Lung (tissue), 12 donors: ENCODE measurements around the gene KRR1. TPM values are rescaled to one million over a fixed set of nuclear protein-coding genes. Genes with fewer than 3 reads are reported as not detected.

Source experiments
- ATAC-seq: fragments of 200-7000 bp; cut with Tn5 transposase; one replicate; pipeline ENCODE4 v1.9.1; 2020; ENCODE audit warnings: moderate number of reproducible peaks; ENCODE audit not compliant: insufficient read depth, low FRiP score
- DNase-seq, 3 donors: peaks; one replicate each; pipeline ENCODE4 v3.0.0-alpha.2; 2013 to 2017
- H3K27ac ChIP-seq, 2 donors: one replicate each; pipeline ENCODE4 v1.5.1; 2013; ENCODE audit warnings: mild to moderate bottlenecking in 2 of 2, moderate library complexity in 2 of 2, control low read depth in 1 of 2, inconsistent platforms in 1 of 2, low read depth in 1 of 2, low read length in 1 of 2
- H3K27me3 ChIP-seq, 3 donors: one replicate each; pipeline ENCODE4 v1.5.1; 2013; ENCODE audit warnings: low read length in 2 of 3; ENCODE audit not compliant: control insufficient read depth in 3 of 3, insufficient read depth in 3 of 3
- H3K36me3 ChIP-seq, 4 donors: one replicate each; pipeline ENCODE4 v1.5.1; 2013; ENCODE audit warnings: low read length in 4 of 4, mild to moderate bottlenecking in 1 of 4, moderate library complexity in 1 of 4; ENCODE audit not compliant: control insufficient read depth in 4 of 4, insufficient read depth in 4 of 4
- H3K4me1 ChIP-seq, 5 donors: one replicate each; pipeline ENCODE4 v1.5.1; 2013; ENCODE audit warnings: low read length in 5 of 5, mild to moderate bottlenecking in 2 of 5, moderate library complexity in 1 of 5; ENCODE audit not compliant: control insufficient read depth in 5 of 5, insufficient read depth in 5 of 5
- H3K4me3 ChIP-seq: one replicate; pipeline ENCODE4 v1.5.1; 2013; ENCODE audit warnings: mild to moderate bottlenecking, control low read depth, moderate library complexity
- H3K9ac ChIP-seq, 2 donors: one replicate each; pipeline ENCODE4 v1.5.1; 2013; ENCODE audit warnings: low read length in 2 of 2, control low read depth in 1 of 2; ENCODE audit not compliant: insufficient read depth in 1 of 2
- H3K9me3 ChIP-seq, 4 donors: one replicate each; pipeline ENCODE4 v1.5.1; 2013; ENCODE audit warnings: low read length in 3 of 4, mild to moderate bottlenecking in 1 of 4, moderate library complexity in 1 of 4; ENCODE audit not compliant: control insufficient read depth in 4 of 4, insufficient read depth in 3 of 4
- CTCF ChIP-seq: IDR thresholded peaks from 2 replicates; pipeline ENCODE4 v1.5.1; 2012; ENCODE audit warnings: mild to moderate bottlenecking; ENCODE audit errors: control extremely low read depth, extremely low read depth
- WGBS, 2 donors: extraction: QIAGEN DNeasy Blood & Tissue Kit; methylation state at CpG; one replicate each; pipeline ENCODE4 v1.1.7; 2013; 5-methylcytosine and 5-hydroxymethylcytosine counted together
- polyA plus RNA-seq, 2 donors: library from polyadenylated mRNA; stranded (reverse); fragments of 200-250 nt; gene quantifications; one replicate each; pipeline ENCODE4 v1.2.1, GENCODE V29; 2013
- total RNA-seq, 2 donors: library from RNA; depleted of rRNA in 1 of 2; stranded (reverse); fragments of >200 nt in 1 of 2; gene quantifications; one replicate each; pipeline ENCODE4 v1.2.1, GENCODE V29; 2014 to 2021
- donor health status: control.
- donor health status: control.
- donor health status: Bipolar disorder and iron deficiency.
- donor health status: healthy.
- donor health status: DM: yes; HTN: yes; CAD: no.

KRR1 gene
- total and polyA plus RNA-seq, 4 donors: 19.9 to 62.5 (median 29.9) TPM

GRCh38 chr12:75548879-75549278, 37.5 kb upstream of the KRR1 start:
- DNase-seq: no peak
- peak overlapping the region in 1 of 2 donors; percentile 26 for H3K9ac ChIP-seq
- peaks cover 4 to 35% (median 11%) of the 10 kb centered on the region in 5 donors for H3K4me1 ChIP-seq
- H3K9me3 ChIP-seq: no peaks in the 10 kb centered on the region
- no peak overlapping the region for H3K4me3 ChIP-seq
- no peak for TF ChIP-seq CTCF
- no peak overlapping the region for H3K27ac ChIP-seq
- 92 to 94% methylated on average over 1 of the region's 1 CpG for WGBS, 2 donors
- ATAC-seq: no peak
- no peaks in the 10 kb centered on the region for H3K27me3 ChIP-seq
- no peaks in the 10 kb centered on the region for H3K36me3 ChIP-seq

GRCh38 chr12:75545636-75546035, 34.2 kb upstream of the KRR1 start:
- 89 to 93% methylated on average over 1 of the region's 1 CpG for WGBS, 2 donors
- H3K36me3 ChIP-seq: no peaks in the 10 kb centered on the region
- no peaks in the 10 kb centered on the region for H3K9me3 ChIP-seq
- no peaks in the 10 kb centered on the region for H3K27me3 ChIP-seq
- no peak overlapping the region for H3K4me3 ChIP-seq
- ATAC-seq (no peak), DNase-seq (peak in 1 of 3 donors; percentile 27)
- H3K4me1 ChIP-seq: peaks cover 2 to 21% (median 5%) of the 10 kb centered on the region in 5 donors
- no peak for TF ChIP-seq CTCF
- H3K9ac ChIP-seq: no peak overlapping the region
- no peak overlapping the region for H3K27ac ChIP-seq

GRCh38 chr12:75543529-75543928, 32.1 kb upstream of the KRR1 start:
- ATAC-seq: no peak
- Histone ChIP-seq H3K4me1 (peaks cover 0 to 7% (median 0%) of the 10 kb centered on the region in 5 donors), H3K27ac (no peak overlapping the region), H3K9ac (no peak overlapping the region), H3K9me3 (no peaks in the 10 kb centered on the region), H3K36me3 (no peaks in the 10 kb centered on the region), H3K27me3 (no peaks in the 10 kb centered on the region), H3K4me3 (no peak overlapping the region)
- no peak for DNase-seq
- TF ChIP-seq CTCF: no peak
- 96 to 98% methylated on average over 1 of the region's 1 CpG for WGBS, 2 donors

- no peak for TF ChIP-seq CTCF
- Histone ChIP-seq H3K27me3 (no peaks in the 10 kb centered on the region), H3K4me1 (peaks cover 0 to 7% (median 0%) of the 10 kb centered on the region in 5 donors), H3K9me3 (no peaks in the 10 kb centered on the region), H3K4me3 (no peak overlapping the region), H3K27ac (no peak overlapping the region), H3K9ac (no peak overlapping the region), H3K36me3 (no peaks in the 10 kb centered on the region)
- ATAC-seq (no peak), DNase-seq (no peak)
- 56 to 72% methylated on average over 1 of the region's 1 CpG for WGBS, 2 donors
Measured at GRCh38 chr12:75542942-75543341, 31.5 kb upstream of the KRR1 start.
